GM12878 (cell line): ENCODE results near the gene GIPC3. TPM values are rescaled to one million over a fixed set of nuclear protein-coding genes. Genes with fewer than 3 reads are reported as not detected.
A peak's percentile ranks its signal among the peaks of the same experiment; 100 is the strongest.

Experiments
- ATAC-seq: fragments of 200-7000 bp; cut with Tn5 transposase; 3 replicates; pipeline ENCODE4 v1.9.1; 2020; ENCODE audit warnings: mild to moderate bottlenecking, moderate library complexity
- BruUV-seq: library from RNA; stranded (reverse); fragments of 400-500 nt; replicated peaks from 2 replicates; lab custom pipeline; 2021; lab: Mats Ljungman, UMichigan
- CTCF ChIA-PET: fragments of 300-600 bp; sonication (Branson Sonifier 250); formaldehyde crosslinking; extraction: SDS; loops from one replicate; lab custom pipeline; 2021; ENCODE audit warnings: inconsistent platforms; lab: Yijun Ruan, JAX
- POLR2A ChIA-PET: fragments of 350-600 bp; formaldehyde crosslinking; extraction: SDS; loops from one replicate; lab custom pipeline; 2021; ENCODE audit warnings: inconsistent platforms; lab: Charles Lee
- RAD21 ChIA-PET: fragments of 300-600 bp; sonication (Branson Sonifier 250); formaldehyde crosslinking; loops from one replicate; lab custom pipeline; 2023; ENCODE audit warnings: antibody characterized with exemption; ENCODE audit not compliant: unreplicated experiment; lab: Charles Lee
- SMC1A ChIA-PET: fragments of 300-600 bp; sonication (Branson Sonifier 250); formaldehyde crosslinking; loops from one replicate; lab custom pipeline; 2023; ENCODE audit not compliant: unreplicated experiment, uncharacterized antibody; lab: Charles Lee
- DNase-seq: peaks from one replicate; pipeline ENCODE4 v3.0.0-alpha.2; 2011; ENCODE audit warnings: low read depth, low spot score
- FAIRE-seq: peaks from 3 replicates; lab custom pipeline; 2011; peaks lifted over from hg19 to GRCh38; lab: Jason Lieb, UNC
- H2AFZ ChIP-seq: 2 replicates; pipeline ENCODE4 v1.6.0; 2011; ENCODE audit warnings: low read depth, low read length, control low read depth; ENCODE audit not compliant: control insufficient read depth
- H3K27ac ChIP-seq: 2 replicates; pipeline ENCODE4 v1.5.1; 2011; ENCODE audit warnings: control low read depth; ENCODE audit not compliant: control insufficient read depth, insufficient read depth
- H3K27me3 ChIP-seq, 2 experiments: replicated peaks in 1 of 2; 2 replicates each; pipeline versions ENCODE4 v1.6.0 to v1.6.1; 2011; ENCODE audit warnings: low read length in 1 of 2; ENCODE audit not compliant: control insufficient read depth in 2 of 2, insufficient read depth in 2 of 2
- H3K36me3 ChIP-seq, 2 experiments: 2 replicates each; pipeline ENCODE4 v1.5.1; 2011; ENCODE audit warnings: low read length in 1 of 2; ENCODE audit not compliant: control insufficient read depth in 2 of 2, insufficient read depth in 2 of 2
- H3K4me1 ChIP-seq: 2 replicates; pipeline ENCODE4 v1.6.1; 2011; ENCODE audit warnings: mild to moderate bottlenecking, low read length, moderate library complexity, mixed read lengths; ENCODE audit not compliant: control insufficient read depth, insufficient read depth
- H3K4me2 ChIP-seq: 2 replicates; pipeline ENCODE4 v1.6.0; 2011; ENCODE audit warnings: control low read depth; ENCODE audit not compliant: control insufficient read depth, insufficient read depth
- H3K4me3 ChIP-seq: fragments of 200-600 bp; sonication (generic); 2 replicates; pipeline ENCODE4 v1.5.1; 2016
- H3K79me2 ChIP-seq: 2 replicates; pipeline ENCODE4 v1.6.0; 2011; ENCODE audit warnings: low read length; ENCODE audit not compliant: control insufficient read depth, insufficient read depth
- H3K9ac ChIP-seq: 2 replicates; pipeline ENCODE4 v1.8.0; 2011; ENCODE audit warnings: low read length, control low read depth, mixed read lengths; ENCODE audit not compliant: control insufficient read depth, insufficient read depth
- H3K9me3 ChIP-seq: replicated peaks from 3 replicates; pipeline ENCODE4 v1.5.1; 2011; ENCODE audit warnings: mild to moderate bottlenecking, low read length; ENCODE audit not compliant: control insufficient read depth, insufficient read depth
- H4K20me1 ChIP-seq: 2 replicates; pipeline ENCODE4 v1.6.0; 2011; ENCODE audit not compliant: control insufficient read depth, insufficient read depth
- CBX5 ChIP-seq: sonication (generic); IDR thresholded peaks from 2 replicates; pipeline ENCODE4 v1.6.1; 2016; ENCODE audit warnings: low read depth, moderate library complexity, mild to moderate bottlenecking, inconsistent platforms
- EED ChIP-seq: sonication (generic); IDR thresholded peaks from 2 replicates; pipeline ENCODE4 v1.6.1; 2016; ENCODE audit warnings: antibody characterized with exemption, low read depth
- NR2C1 ChIP-seq: fragments of 450-650 bp; IDR thresholded peaks from 2 replicates; pipeline ENCODE4 v1.6.1; 2017; ENCODE audit warnings: antibody characterized with exemption, mild to moderate bottlenecking, moderate library complexity
- WGBS: methylation state at CpG from one replicate; pipeline ENCODE4 v1.1.6; 2016; ENCODE audit warnings: low lambda C conversion rate; ENCODE audit not compliant: insufficient replicate concordance, insufficient coverage; ENCODE audit errors: missing lambda C conversion rate; 5-methylcytosine and 5-hydroxymethylcytosine counted together
- in situ Hi-C: fragments of 300-500 bp; cut with MboI; formaldehyde crosslinking; loops from 9 replicates; pipeline ENCODE4 v1.14.3; 2018; ENCODE audit warnings: mixed read lengths
- intact Hi-C: fragments of 100-400 bp; cut with micrococcal nuclease; formaldehyde crosslinking; loops from one replicate; pipeline ENCODE4 v1.14.2; 2022; ENCODE audit not compliant: unreplicated experiment
- polyA plus RNA-seq, 11 experiments: library from polyadenylated mRNA; depleted of rRNA in 4 of 11; unstranded in 6 of 11; stranded (reverse) in 5 of 11; fragments of >200 nt; fragmentation: Nextera tagmentation in 4 of 11; fragmentation: Illumina TruSeq in 1 of 11; extraction: Ambion mirVana in 4 of 11; extraction: Trizol in 1 of 11; gene quantifications; 1 replicate in 1 of 11; 2 replicates in 10 of 11; pipeline versions ENCODE4 v1.2.1 to v1.2.3, GENCODE V29; 2011 to 2016; ENCODE audit warnings: inconsistent platforms in 2 of 11, missing spikeins in 2 of 11, low read depth in 1 of 11
- total RNA-seq, 4 experiments: library from RNA; depleted of rRNA in 3 of 4; stranded (reverse); fragments of >200 nt in 3 of 4; fragmentation: Illumina TruSeq in 1 of 4; extraction: Trizol in 1 of 4; gene quantifications; 2 replicates each; pipeline versions ENCODE4 v1.2.1 to v1.2.3, GENCODE V29; 2013 to 2021
- TF ChIP-seq, protein P1 (sequence below): fragments of 450-650 bp; IDR thresholded peaks from 2 replicates; pipeline ENCODE4 v1.6.1; 2017; ENCODE audit warnings: borderline replicate concordance
- TF ChIP-seq, protein P2 (sequence below): fragments of 450-650 bp; IDR thresholded peaks from 2 replicates; pipeline ENCODE4 v1.6.1; 2017; ENCODE audit warnings: low read depth, mild to moderate bottlenecking, moderate library complexity

GIPC3 gene
- total and polyA plus RNA-seq, 10 of the 15 experiments (the other 5 are each of a cell fraction or from before 2014, with no cell fraction given): not detected

DNA sequence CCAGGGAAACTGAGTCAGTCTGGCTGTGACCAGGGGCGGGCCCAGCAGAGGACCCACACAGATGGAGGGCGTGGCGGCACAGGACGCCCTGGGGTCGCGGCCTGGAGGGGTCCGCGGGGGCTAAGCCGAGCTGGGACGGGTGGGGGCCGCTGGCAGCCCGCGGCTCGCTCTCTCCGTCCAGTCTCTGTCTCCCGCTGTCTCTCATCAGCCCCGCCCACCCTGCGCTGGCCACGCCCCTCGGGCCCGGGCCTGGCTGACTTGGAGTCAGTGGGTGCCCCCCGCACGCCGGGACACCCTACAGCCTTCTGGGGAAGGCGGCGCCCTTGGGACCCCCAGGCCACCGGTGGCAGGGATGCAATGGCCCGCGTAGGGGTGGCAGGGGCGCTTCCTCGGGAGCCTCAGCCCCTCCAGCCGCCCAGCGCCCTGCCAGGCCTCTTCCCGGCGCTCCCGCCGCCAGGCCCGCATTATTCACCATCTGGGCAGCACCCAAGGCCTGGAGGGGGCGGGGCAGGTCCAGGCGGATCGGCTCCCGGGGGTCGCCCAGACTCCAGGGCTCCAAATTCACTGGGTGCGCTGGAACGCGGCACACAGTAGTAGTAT is 21.5 kb downstream of the GIPC3 start, which contains the start of gene TBXA2R:
Gene TBXA2R, minus strand, starts transcription at position 186 of the 600 bp plus-strand sequence. CDS start 6,241 bp downstream, outside the sequence.
- no peaks in the 10 kb centered on the region for H4K20me1 ChIP-seq
- POLR2A ChIA-PET: no interaction called here
- ATAC-seq (peak; percentile 70), FAIRE-seq (no peak), DNase-seq (no peak)
- peak within 1 kb of the TSS; percentile 38; the same call in 1 of the 2 replicates for H3K4me2 ChIP-seq
- no peak within 1 kb of the TSS for H3K4me3 ChIP-seq
- H3K36me3 ChIP-seq: peaks cover 0 to 6% of the 10 kb centered on the region in 2 experiments; a peak in 3 of 4 replicates
- no peaks in the 10 kb centered on the region for H3K27me3 ChIP-seq
- BruUV-seq: no TSS peak
- TF ChIP-seq EED (no peak), NR2C1 (no peak), CBX5 (no peak)
- TF ChIP-seq, protein P1, sequence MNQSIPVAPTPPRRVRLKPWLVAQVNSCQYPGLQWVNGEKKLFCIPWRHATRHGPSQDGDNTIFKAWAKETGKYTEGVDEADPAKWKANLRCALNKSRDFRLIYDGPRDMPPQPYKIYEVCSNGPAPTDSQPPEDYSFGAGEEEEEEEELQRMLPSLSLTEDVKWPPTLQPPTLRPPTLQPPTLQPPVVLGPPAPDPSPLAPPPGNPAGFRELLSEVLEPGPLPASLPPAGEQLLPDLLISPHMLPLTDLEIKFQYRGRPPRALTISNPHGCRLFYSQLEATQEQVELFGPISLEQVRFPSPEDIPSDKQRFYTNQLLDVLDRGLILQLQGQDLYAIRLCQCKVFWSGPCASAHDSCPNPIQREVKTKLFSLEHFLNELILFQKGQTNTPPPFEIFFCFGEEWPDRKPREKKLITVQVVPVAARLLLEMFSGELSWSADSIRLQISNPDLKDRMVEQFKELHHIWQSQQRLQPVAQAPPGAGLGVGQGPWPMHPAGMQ: no peak
- TF ChIP-seq, protein P2, sequence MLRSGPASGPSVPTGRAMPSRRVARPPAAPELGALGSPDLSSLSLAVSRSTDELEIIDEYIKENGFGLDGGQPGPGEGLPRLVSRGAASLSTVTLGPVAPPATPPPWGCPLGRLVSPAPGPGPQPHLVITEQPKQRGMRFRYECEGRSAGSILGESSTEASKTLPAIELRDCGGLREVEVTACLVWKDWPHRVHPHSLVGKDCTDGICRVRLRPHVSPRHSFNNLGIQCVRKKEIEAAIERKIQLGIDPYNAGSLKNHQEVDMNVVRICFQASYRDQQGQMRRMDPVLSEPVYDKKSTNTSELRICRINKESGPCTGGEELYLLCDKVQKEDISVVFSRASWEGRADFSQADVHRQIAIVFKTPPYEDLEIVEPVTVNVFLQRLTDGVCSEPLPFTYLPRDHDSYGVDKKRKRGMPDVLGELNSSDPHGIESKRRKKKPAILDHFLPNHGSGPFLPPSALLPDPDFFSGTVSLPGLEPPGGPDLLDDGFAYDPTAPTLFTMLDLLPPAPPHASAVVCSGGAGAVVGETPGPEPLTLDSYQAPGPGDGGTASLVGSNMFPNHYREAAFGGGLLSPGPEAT: no peak
- H3K27ac ChIP-seq: no peak within 1 kb of the TSS
- RAD21 ChIA-PET: no interaction called here
- WGBS: 4% methylated on average over 26 of the region's 46 CpGs
- SMC1A ChIA-PET: no interaction called here
- peak within 1 kb of the TSS; percentile 17; the same call in 1 of the 2 replicates for H2AFZ ChIP-seq
- no peaks in the 10 kb centered on the region for H3K79me2 ChIP-seq
- no peak within 1 kb of the TSS for H3K9ac ChIP-seq
- in situ Hi-C loops (no loop called here), intact Hi-C loops (loop anchor here (5.0 kb wide), 1 partner anchor 34 kb away; the partner anchor contains the start of gene HMG20B)
- H3K9me3 ChIP-seq: no peaks in the 10 kb centered on the region
- H3K4me1 ChIP-seq: peaks cover 12% of the 10 kb centered on the region
- CTCF ChIA-PET: no interaction called here
